GM04504 (cell line): ENCODE data around the gene LORICRIN.
"Not testable (repeated sequence)": the region's sequence is repeated elsewhere in the genome, so short reads cannot be mapped to it uniquely, and the experiment has no call there.

Experiments used
- DNase-seq: peaks from one replicate; pipeline ENCODE4 v3.0.0-alpha.2; 2012; ENCODE audit warnings: low read depth

The LORICRIN gene

GRCh38 chr1:153259387-153259786, at the start of gene LORICRIN:
TSS of gene LORICRIN (plus strand) at chr1:153259687. CDS start at chr1:153260950, 1,263 bp downstream.
- DNase-seq, result no peak

GRCh38 chr1:153210206-153210605, 49.3 kb upstream of the LORICRIN start:
- no peak for DNase-seq

GRCh38 chr1:153212201-153212600, 47.3 kb upstream of the LORICRIN start:
- DNase-seq, result no peak

- no peak for DNase-seq
Observed at GRCh38 chr1:153213519-153213918, 46.0 kb upstream of the LORICRIN start.

GRCh38 chr1:153217212-153217611, 42.3 kb upstream of the LORICRIN start, which contains the start of gene PRR9:
TSS of gene PRR9 (plus strand) at chr1:153217584. CDS start at chr1:153218145, 561 bp downstream.
- no peak for DNase-seq

GRCh38 chr1:153217744-153218416, 41.6 kb upstream of the LORICRIN start:
- no peak for DNase-seq

GRCh38 chr1:153220606-153221303, 38.7 kb upstream of the LORICRIN start:
- no peak for DNase-seq

GRCh38 chr1:153223040-153223891, 36.2 kb upstream of the LORICRIN start:
- DNase-seq, result peak; percentile 3

GRCh38 chr1:153227810-153228209, 31.7 kb upstream of the LORICRIN start:
- no peak for DNase-seq

- DNase-seq, result no peak
Observed at GRCh38 chr1:153228491-153228890, 31.0 kb upstream of the LORICRIN start.

GRCh38 chr1:153229076-153229829, 30.2 kb upstream of the LORICRIN start:
- DNase-seq, result not testable (repeated sequence)

GRCh38 chr1:153231363-153231762, 28.1 kb upstream of the LORICRIN start:
- no peak for DNase-seq

- no peak for DNase-seq
Observed at GRCh38 chr1:153231785-153232184, 27.7 kb upstream of the LORICRIN start.

GRCh38 chr1:153232553-153232952, 26.9 kb upstream of the LORICRIN start:
- no peak for DNase-seq

- DNase-seq, result no peak
Observed at GRCh38 chr1:153233448-153233847, 26.0 kb upstream of the LORICRIN start.

GRCh38 chr1:153238527-153238926, 21.0 kb upstream of the LORICRIN start:
- no peak for DNase-seq

- DNase-seq, result no peak
Observed at GRCh38 chr1:153242160-153242559, 17.3 kb upstream of the LORICRIN start.

GRCh38 chr1:153245466-153245865, 14.0 kb upstream of the LORICRIN start:
- no peak for DNase-seq

GRCh38 chr1:153246018-153246417, 13.5 kb upstream of the LORICRIN start:
- DNase-seq, result no peak

- DNase-seq, result no peak
Observed at GRCh38 chr1:153246825-153247224, 12.7 kb upstream of the LORICRIN start.

GRCh38 chr1:153248176-153248879, 11.2 kb upstream of the LORICRIN start:
- no peak for DNase-seq
